Peyer's patch (tissue), 4 donors: ENCODE results near the gene ZNF516.

ENCODE experiments used
- POLR2A ChIP-seq, 2 donors: fragments of 450-650 bp; IDR thresholded peaks; one replicate each; pipeline ENCODE4 v1.5.1; 2017; ENCODE audit warnings: antibody characterized with exemption in 2 of 2, mild to moderate bottlenecking in 2 of 2, moderate library complexity in 2 of 2
- TF ChIP-seq, protein P1 (sequence below), 6 experiments: fragments of 450-650 bp in 4 of 6; fragments of 200-600 bp in 2 of 6; sonication (generic) in 1 of 6; IDR thresholded peaks; one replicate each; pipeline ENCODE4 v1.5.1; 2017 to 2019; ENCODE audit warnings: antibody characterized with exemption in 6 of 6, mild to moderate bottlenecking in 3 of 6, moderate library complexity in 1 of 6

DNA sequence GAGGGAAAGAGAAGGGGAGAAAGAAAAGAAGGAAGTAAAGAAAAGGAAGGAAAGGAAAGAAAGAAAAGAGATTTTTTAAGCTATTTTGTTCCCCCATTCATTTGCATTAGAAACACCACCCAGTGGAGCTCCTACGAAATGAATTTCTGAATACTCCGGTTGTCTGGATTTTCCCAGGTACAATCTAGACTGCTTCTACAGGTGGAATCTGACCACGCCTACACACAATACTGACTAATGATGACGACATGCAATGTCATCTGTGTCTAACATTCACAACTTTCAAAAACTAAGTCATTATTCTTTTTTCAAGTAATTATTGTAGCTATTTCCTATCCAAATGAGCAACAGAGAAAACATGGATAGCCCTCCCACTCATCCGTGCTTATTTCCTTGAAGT, 121.7 kb downstream of the ZNF516 start:
- TF ChIP-seq, protein P1, sequence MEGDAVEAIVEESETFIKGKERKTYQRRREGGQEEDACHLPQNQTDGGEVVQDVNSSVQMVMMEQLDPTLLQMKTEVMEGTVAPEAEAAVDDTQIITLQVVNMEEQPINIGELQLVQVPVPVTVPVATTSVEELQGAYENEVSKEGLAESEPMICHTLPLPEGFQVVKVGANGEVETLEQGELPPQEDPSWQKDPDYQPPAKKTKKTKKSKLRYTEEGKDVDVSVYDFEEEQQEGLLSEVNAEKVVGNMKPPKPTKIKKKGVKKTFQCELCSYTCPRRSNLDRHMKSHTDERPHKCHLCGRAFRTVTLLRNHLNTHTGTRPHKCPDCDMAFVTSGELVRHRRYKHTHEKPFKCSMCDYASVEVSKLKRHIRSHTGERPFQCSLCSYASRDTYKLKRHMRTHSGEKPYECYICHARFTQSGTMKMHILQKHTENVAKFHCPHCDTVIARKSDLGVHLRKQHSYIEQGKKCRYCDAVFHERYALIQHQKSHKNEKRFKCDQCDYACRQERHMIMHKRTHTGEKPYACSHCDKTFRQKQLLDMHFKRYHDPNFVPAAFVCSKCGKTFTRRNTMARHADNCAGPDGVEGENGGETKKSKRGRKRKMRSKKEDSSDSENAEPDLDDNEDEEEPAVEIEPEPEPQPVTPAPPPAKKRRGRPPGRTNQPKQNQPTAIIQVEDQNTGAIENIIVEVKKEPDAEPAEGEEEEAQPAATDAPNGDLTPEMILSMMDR (IDR thresholded peaks at IDR 0.05) = no peak
- no peak for TF ChIP-seq POLR2A (IDR thresholded peaks at IDR 0.05)
